K562 treated with DMSO at 1 percent for 24 hours (cell line): Measurements from ENCODE around the gene TSC22D3. TPM values are rescaled to one million over a fixed set of nuclear protein-coding genes. Genes with fewer than 3 reads are reported as not detected.

Experiments
- total RNA-seq: library from RNA; unstranded; fragments of 300-600 nt; gene quantifications from 2 replicates; pipeline ENCODE4 v1.2.3, GENCODE V29; 2022; ENCODE audit warnings: low read depth; ENCODE audit not compliant: insufficient read depth

The TSC22D3 gene
- total RNA-seq: 12.3 and 15.0 TPM in 2 replicates

DNA sequence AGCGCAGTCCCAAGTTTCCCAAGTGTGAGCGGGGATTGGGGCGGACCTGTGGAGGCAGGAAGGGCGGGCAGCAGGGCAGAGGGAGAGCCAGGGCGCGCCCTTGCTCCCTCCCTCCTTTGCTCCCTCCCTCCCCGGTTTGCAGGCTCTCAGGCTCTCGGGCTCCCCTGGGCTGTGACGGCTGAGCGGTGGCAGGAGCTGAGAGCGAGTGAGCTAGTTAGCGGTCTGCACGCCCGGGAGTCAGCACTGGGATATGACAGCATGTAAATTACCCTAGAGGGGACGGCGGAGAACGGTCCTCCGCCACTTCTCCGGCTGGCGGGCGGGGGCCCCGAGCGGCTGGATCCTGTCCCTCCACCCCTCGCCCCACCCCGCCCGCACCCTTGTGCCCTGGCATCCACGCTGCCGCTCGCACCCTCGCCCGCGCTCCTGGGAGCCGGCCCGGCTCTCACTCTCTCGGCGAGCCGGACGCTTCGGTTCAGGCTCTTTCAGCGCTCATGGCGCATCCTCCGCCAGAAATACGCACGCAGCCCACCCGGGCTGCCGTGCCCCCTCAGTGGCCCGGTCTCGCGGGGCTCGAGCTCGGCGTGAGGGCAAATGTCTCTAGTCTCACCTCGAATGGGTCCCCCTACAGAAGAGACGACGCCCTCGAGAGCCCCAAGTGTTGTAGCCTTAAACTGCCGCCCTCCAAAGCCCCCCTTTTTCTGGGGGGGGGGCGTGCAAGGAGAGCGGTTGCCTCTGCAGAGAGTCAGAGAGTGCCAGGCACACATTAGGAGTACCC, at the start of gene TSC22D3:
Gene TSC22D3 (minus strand): TSS at position 54 of the 778 bp plus-strand sequence. CDS start 368 bp downstream, outside the sequence.

DNA sequence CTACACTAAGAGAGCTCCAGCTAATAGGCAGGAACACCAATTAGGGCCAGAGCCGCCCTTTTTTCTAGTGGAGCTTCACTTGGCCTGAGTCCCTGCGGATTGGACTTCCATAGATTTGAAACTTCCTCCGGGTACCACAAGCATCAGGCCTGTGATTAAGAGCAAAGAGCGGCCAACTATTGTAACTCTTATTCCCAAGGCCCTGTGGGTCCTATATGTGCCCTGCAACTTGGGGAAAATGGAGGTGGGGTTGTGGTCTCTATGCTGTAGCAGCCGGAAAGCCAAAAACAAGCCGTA, 1.9 kb upstream of the TSC22D3 start, which contains the start of gene NCBP2L:
Gene NCBP2L (plus strand): TSS at position 198 of the 297 bp plus-strand sequence. CDS start 16,488 bp downstream, outside the sequence.

Other genes with a start within 250 kb of the TSC22D3 start
- gene PRPS1, start 147.3 kb downstream of the TSC22D3 start, total RNA-seq: 51.6 and 56.7 TPM in 2 replicates
- gene NCBP2L, start 1.9 kb upstream of the TSC22D3 start, total RNA-seq: not detected in 2 replicates
- gene MID2, start 50.1 kb upstream of the TSC22D3 start, total RNA-seq: not detected in 2 replicates
- gene TEX13B, start 206.6 kb upstream of the TSC22D3 start, total RNA-seq: not detected in 2 replicates